Activated T-helper 9 cell treated with anti-CD3 and anti-CD28 coated beads, Interleukin-2, amount 50 U/mL, for 16 hours (primary cell): ENCODE results near the gene TRA2A.
"Not testable (repeated sequence)": the region's sequence is repeated elsewhere in the genome, so short reads cannot be mapped to it uniquely, and the experiment has no call there.

Experiments used
- DNase-seq: peaks from one replicate; pipeline ENCODE4 v3.0.0-alpha.2; 2020; ENCODE audit warnings: low read depth

TRA2A gene

GRCh38 chr7:23494009-23494408, 37.8 kb downstream of the TRA2A start:
- no peak for DNase-seq

- DNase-seq: no peak
Observed at GRCh38 chr7:23491502-23491901, 40.3 kb downstream of the TRA2A start.

GRCh38 chr7:23490357-23491135, 41.2 kb downstream of the TRA2A start:
- DNase-seq: no peak

GRCh38 chr7:23488714-23489113, 43.1 kb downstream of the TRA2A start:
- not testable (repeated sequence) for DNase-seq

- no peak for DNase-seq
Observed at GRCh38 chr7:23487670-23488069, 44.1 kb downstream of the TRA2A start.

- DNase-seq: no peak
Observed at GRCh38 chr7:23486002-23486773, 45.6 kb downstream of the TRA2A start.

- DNase-seq: no peak
Observed at GRCh38 chr7:23482686-23483085, 49.1 kb downstream of the TRA2A start.

- no peak for DNase-seq
Observed at GRCh38 chr7:23477962-23478866, 53.6 kb downstream of the TRA2A start.

GRCh38 chr7:23477157-23477499, 54.7 kb downstream of the TRA2A start:
- DNase-seq: no peak

GRCh38 chr7:23476286-23477156, 55.3 kb downstream of the TRA2A start:
- no peak for DNase-seq

- no peak for DNase-seq
Observed at GRCh38 chr7:23475576-23475839, 56.3 kb downstream of the TRA2A start.

GRCh38 chr7:23474829-23475575, 56.8 kb downstream of the TRA2A start:
- no peak for DNase-seq

- DNase-seq: no peak
Observed at GRCh38 chr7:23474094-23474828, 57.5 kb downstream of the TRA2A start.

GRCh38 chr7:23473844-23474093, 58.0 kb downstream of the TRA2A start:
- no peak for DNase-seq

GRCh38 chr7:23472956-23473843, 58.6 kb downstream of the TRA2A start:
- no peak for DNase-seq

GRCh38 chr7:23472556-23472955, 59.2 kb downstream of the TRA2A start:
- no peak for DNase-seq

- no peak for DNase-seq
Observed at GRCh38 chr7:23472046-23472445, 59.7 kb downstream of the TRA2A start.

GRCh38 chr7:23471106-23471859, 60.5 kb downstream of the TRA2A start:
- no peak for DNase-seq
